CD4-positive, alpha-beta T cell treated with Interleukin-2 at 100 ng/mL for 4 hours (primary cell): Measurements from ENCODE around the gene IMMP2L.

ENCODE experiments used
- DNase-seq: peaks from one replicate; pipeline ENCODE4 v3.0.0-alpha.2; 2020; ENCODE audit warnings: low spot score

Gene IMMP2L

DNA sequence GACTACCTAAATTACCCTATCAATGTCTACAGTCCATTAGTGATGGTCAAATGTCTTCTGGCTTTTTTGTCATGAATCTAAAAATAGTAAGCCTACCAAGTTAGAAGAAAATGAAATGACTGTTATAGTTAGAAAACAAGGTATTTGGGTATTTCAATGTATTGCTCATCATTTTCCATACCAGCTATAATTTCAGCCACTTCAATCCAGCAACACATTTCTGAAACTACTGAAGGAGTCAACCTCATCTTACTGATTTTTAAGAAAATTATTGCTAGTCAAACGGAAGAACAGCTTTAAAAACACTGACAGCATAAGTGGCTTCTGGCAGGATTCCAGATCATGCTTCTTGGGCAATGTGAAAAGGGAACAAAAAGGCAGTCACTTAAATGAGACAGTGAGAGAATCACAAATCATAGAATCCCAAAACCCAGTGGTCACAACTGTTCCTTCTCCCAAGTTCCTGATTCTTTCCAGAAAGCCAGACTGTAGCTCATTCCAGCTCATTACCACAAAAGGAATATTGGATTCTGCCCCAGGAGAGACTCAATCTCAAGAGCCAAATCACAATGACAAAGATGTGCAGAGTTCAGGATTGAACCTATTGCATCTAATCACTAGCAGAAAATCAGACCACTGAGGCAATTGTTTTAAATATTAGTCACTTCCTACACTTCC lies 532.6 kb downstream of the IMMP2L start:
- DNase-seq: peak; percentile 27

DNA sequence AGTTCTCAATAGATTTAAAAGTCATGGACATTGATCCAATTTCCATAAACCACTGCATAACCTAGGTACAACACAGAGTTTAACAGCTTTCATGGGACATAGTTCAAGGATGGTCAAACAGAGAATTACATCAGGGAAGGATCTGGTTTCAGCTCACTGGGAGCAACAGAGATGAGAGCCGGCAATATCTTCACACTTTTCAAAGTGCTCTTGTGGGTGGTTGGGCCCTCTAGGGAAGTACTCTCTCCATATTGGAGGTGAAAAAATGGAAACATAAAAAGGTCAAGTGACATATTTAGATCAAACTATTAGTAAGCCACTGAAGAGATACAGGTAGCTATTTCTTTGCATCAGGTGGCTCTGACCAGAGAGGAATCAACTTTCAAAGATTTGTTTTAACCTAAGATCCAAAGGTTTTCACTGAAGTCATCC lies 533.1 kb downstream of the IMMP2L start:
- no peak for DNase-seq

DNA sequence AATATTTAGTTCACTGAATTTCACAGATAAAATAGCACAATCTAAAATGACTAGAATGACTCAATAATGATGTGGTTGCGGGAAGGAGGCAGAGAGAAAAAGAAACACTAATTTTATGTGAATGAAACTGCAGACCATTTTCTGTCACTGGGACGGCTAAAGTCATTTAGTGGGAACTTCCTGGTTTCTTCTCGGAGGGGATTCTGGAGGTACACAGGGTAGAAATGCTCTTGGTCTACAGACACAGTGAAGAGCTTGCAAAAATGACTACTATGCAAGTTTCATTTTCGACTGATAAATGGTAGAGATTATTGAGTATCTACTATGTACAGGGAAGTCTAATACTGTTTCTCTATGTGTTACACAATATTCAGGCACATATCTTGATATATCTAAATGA lies 534.9 kb downstream of the IMMP2L start:
- no peak for DNase-seq

DNA sequence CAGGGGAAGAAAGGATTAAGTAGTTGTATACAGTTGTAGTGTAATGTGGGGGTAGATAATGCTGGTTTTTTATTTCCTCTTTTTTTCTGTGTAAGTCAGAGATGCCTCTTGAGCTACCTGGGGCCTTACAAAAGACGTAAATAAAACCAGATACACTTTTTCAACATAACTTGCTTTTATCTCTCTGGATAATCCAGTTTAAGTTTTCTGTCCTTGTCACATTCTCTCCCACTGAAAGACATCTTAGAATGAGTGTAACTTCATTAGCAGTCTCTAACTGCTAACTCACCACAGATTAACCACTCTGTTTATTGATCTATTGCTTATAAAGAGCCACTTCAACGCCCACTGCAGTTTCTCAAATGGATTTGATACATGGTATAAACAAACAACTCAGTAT lies 535.5 kb downstream of the IMMP2L start:
- DNase-seq: no peak

DNA sequence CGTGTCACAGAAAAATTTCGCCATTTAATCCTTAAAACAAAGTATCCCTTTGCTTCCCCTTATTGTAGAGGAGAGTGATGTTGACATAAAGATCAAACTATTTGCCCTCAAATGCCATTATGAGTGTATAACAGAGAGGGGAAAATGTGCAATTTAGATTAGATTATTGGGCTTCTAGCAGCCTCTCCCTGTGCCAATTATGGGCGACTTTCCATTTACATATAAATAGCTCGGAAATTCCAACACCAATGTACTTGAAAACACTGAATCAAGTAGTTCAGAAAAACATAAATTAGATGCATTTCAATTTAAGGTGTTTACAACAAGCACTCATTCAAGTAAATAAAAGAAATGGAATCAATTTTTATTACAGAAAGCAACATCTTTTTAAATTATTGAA lies 535.9 kb downstream of the IMMP2L start:
- no peak for DNase-seq

DNA sequence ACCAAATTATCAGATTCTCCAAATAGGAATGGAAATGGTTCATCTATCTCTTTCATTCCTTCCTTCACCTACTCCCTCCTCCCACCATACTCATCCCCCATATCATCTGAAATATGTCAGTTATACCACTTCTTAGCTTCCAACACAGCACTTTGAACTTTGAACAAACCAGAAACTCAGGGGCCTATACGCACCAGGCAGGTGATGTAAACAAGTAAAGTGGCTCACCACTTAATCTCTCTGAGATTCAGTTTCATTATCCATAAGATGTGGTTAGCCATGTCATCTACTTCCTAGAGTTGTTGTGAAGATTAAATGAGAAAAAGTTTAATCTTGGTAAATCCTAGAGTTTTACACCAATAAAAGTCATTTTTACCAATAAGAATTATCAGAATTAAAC lies 537.3 kb downstream of the IMMP2L start:
- DNase-seq: peak; percentile 34

DNA sequence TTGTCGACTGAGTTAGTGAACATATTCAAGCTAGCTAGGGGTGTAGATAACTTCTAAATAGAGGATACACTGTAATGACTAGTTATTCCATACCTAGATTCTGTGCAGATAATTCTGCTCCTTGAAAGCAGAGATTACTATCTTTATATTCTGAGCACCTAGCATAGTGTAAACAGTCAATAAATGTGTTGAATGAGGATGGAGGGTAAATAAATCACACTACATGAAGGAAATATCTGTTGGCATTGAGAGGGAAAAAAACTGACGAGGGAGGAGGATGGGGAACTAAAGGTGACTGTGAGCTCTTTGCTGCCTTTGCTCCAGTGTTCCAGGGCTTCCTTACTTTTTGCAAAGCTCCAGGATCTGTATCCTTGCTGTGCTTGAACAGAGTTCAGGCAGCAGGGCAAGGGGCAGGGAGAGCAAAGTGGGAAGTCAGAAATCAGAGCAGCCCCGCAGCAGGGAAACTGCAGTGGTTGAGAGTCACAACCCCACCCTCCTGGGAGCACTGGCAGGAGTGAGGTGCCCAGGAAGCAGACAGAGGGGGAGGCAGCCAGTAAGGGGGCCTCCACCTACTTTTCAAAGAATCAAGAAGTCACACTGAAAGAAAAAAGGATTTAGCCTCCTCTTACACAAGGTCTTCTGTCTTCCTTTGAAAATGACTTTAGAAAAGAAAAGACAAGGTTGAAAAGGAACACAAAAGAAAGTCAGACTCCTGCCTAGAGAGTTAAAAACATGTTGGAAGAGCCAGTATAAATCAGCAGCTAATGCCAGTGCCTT lies 543.1 kb downstream of the IMMP2L start:
- no peak for DNase-seq

DNA sequence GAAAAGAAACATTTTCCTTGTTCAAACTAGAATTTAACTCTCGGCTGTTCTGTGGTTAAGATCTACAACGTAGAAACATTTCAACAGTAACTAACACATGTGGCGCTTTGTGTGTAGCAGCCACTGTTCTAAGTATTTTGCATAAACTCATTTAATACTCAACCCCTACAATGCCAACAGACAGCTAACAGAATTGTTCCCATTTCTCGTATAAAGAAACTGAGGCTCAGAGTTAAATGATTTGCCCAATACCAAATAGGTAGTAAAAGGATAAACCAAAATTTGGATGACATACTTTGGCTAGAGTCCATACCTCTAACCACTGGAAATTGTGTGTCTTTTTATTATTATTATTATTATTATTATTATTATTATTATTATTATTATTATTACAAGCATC lies 543.8 kb downstream of the IMMP2L start:
- no peak for DNase-seq

DNA sequence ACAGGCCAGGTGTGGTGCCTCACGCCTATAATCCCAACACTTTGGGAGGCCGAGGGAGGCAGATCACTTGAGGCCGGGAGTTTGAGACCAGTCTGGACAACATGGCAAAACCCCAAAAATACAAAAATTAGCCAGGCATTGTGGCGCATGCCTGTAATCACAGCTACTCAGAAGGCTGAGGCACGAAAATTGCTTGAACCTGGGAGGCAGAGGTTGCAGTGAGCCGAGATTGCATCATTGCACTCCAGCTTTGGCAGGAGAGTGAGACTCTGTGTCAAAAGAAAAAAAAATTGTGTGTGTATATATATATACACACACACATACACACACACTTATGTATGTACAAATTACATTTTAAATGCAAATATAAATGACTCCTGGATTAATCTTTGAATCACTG lies 548.2 kb downstream of the IMMP2L start:
- DNase-seq: no peak

DNA sequence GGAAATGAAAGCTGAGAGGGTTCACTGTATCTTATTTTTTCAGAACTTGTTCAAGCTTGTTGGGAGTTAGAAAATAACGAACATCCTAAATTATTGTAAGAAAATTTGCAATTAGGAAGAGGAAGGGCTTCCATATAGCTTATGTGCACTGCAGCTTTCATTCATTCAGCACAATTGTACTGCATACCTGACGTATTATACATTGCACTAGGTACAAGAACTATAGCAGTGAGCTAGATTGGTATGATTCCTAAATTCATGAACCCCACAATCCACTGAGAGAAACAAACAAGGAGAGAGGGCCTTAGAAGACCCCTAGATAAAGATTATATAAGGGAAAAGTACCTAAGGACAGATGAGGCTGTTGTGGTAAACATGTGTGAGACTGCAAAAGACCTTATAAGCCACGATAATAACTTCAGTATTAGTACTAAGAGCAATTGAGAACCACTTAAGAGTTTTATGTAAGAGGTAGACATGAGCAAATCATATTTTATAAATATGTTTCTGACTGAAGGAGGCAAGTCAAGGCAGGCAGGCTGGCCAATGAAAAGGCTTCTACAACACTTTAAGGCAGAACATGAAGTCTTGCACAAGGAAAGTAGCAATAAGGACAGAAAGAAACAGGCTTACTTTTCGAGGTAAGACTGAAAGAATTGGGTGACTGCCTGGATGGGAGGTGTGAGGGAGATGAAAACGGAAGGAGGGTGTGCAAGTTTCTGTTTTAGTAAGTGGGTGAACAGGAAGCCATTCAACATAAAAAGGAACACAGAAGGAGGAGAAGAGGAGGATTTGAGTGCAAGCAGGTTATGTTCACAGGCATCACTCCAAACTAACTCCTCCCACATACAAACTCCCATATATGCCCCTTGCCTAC lies 549.3 kb downstream of the IMMP2L start:
- DNase-seq: peak; percentile 26

DNA sequence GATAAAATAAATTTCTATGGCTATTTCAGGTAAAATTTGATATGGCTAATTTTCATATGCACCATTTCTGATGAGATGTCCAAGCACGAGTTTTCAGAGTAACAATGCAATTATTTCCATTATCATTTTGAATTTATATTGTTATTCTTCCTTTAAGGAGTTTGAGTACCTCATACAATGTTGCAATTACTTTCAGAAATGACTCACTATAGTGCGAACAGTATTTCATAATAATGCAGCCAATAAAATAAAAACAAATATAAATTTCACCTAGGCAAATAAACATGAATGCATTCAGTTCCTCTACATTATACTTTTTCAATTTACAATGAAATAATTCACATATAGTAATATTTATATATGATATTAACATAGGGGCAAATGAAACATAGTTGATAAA lies 550.1 kb downstream of the IMMP2L start:
- DNase-seq: no peak

DNA sequence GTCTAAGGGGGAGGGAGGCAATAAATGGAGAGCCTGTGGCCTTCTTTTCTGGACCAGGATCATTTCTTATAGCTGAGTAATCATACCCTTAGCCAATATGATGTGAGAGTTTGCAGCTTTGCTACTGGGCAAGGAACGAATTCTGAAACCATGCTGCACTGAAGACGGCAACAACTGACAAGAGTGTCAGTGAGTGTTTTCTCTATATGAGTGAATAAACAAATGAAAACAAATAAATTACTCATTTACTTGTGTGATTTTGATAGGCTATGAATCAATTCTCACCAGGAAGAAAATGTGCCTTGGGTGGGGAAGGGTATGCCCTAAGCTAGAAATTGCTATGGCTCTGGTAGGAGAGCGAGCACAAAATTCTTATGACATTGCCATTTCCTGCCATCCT lies 550.8 kb downstream of the IMMP2L start:
- DNase-seq: no peak

DNA sequence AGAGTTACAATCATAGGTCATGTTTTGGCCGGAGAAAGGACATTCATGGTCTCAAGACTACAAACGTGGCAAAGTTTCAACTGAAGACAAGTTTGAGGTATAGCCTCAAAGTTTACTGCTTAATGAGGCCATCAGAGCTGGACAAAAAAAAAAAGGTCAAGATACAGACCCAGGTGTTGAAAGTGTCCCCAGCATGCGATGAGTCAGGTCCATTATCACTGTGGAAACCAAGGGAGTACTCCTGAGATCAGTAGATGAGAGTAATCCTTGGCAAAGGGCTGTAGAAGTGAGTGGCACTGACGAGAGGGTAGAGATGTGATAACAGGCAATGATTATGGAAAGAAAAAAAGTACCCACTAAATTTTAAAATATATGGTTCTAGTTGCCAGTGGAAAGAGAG lies 551.5 kb downstream of the IMMP2L start:
- no peak for DNase-seq

DNA sequence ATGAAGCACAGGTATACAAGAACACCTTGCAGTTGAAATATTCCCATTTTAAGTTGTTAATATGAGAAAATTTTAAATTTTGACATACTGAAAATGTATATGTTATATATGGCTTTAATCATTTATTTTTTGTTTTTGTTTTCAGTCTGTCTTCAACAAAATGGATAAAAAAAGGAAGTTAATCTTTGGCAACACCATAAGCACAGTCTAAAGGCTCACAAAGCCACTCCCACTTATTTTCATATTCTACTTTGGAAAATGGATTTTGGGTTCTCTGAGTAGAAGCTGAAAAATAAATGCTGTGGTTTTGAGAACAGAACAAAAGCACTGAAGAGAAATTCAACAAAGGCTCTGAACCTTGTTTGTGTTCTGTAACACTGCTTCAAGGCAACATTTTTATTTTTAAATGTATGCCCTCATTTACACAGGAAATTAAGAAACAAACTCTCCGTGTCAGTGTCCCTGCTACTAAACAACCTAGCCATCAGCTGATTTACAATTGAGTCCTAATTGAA lies 552.7 kb downstream of the IMMP2L start:
- DNase-seq: no peak

DNA sequence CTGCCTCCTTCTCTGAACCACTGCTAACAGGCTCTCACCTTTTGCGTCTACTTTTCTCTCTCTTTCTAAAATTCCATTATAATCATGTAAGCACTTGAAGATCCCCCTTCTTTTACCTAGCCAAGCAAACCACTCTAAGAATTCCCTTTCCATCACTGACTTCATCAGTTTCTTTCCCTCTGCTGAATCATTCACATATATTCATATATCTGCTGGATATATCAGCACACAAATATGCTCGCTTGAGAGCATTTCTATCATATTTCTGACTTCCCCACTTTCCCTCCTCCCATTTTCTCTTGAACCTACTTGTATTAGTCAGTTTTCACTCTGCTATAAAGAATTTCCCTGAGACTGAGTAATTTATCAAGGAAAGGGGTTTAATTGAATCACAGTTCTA lies 555.6 kb downstream of the IMMP2L start:
- DNase-seq: no peak

DNA sequence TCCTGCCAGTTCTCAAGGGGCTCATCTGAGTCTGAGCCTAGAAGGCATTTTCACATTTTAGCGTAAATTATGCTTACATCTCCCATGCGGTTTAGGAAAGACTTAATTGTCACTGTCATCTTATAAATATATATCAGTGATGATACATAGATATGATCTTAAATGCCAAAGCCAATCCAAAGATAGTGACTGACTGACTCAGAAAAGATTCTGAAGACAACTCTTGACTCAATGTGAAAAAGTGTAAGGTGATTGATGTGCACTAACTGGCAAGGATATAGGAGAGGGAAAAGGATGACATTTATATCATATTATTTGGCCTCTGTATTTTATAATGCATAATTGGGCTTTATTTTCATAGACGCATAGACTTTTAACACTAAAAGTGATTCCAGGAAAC lies 556.3 kb downstream of the IMMP2L start:
- DNase-seq: no peak

DNA sequence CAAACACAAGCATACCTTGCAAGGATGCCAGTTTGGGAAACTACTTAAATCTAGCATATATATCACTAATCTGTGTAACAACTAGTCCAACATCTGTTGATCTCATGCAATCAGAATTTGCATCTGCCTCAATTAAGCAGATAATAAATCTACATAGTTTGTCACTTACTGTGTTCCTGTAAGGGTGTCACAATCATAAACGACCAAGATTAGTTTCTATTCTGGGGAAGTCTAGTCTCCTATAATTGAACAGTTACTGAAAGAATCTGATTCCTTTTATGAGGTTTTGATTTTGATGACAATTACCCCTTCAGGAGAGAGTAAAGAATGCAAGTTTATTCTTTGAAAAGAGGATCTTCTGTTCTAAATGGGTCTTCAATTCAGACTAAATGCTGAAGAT lies 556.8 kb downstream of the IMMP2L start:
- no peak for DNase-seq

DNA sequence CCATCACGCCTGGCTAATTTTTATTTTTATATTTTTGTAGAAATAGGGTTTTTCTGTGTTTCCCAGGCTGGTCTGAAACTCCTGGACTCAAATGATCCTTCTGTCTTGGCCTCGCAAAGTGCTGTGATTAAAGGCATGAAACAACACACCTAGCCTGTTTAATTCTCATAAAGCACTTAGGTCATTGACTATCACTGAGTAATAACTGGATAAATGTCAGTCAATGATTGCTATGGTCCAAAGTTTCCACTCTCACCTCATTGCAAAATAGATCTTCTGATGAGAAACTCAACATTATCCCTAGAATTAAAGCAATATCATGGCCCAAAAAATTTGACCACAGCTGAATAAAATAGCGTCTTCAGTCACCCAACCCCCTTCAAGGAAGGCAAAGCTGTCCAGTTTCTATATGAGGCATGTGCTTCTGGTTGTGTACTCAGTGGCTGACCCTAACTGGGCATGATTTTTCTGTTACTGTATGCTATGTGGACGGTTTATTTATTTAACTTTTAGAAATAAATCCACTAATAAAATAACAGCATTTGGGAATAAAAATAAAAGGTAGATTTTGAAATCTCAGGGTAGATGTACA lies 557.9 kb downstream of the IMMP2L start:
- DNase-seq: no peak

DNA sequence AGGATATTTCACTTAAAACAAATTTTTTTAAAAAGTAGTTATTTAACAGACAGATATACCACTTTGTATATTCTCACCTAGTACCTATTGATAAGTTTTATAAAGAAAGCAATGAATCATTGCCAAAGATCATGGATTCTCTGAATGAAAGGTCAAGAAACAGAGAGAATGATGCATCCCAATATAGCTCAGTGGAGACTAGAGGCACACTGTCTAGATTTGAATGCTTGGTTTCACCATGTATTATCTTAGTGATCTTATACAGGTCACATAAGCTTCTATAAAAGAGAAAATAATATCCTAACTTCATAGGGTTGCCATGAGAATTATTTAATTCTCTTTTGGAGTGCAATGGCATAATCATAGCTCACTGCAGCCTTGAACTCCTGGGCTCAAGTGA lies 558.4 kb downstream of the IMMP2L start:
- no peak for DNase-seq

DNA sequence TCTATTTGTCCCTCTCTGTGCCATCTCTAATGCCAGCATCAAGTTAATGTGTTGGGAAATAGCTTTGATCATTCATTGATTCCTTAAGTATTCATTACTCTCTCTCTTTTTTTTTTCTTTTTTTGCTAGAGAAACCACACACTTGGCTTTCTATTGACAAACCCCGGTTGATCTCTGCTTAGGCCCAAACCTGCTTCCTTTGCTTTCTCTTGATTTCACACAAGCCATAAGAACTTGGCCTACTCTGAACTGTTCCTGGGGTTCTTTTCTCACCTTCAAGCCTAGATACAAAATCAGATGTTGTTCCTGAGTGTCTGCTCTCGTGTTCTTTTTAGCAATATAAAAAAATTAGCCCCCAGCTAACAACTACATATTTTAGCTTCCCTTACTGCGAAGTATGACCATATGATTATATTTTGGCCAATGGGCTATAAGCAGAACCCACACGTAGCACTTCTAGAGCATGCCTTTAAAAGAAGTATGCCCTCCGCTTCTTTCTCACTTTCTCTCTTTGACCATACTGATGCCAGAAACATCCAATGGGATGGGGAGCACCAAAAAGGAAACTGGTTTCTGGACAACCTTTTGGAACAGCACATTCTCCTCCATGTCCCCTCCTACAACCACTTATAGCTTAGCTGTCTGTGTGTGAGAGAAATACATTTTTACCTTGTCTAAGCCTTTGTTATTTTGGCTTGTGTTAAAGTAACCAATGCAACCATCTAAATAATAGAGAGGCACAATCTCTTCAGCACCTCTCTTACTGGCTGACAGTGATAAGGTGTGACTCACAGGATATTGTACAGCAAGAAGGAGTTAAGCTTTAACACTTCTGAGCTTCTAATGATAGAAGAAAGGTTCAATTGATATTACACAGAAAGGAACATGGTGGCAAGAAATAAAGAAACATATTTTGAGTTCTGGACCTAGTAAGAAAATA lies 568.0 kb downstream of the IMMP2L start:
- peak; percentile 12 for DNase-seq

DNA sequence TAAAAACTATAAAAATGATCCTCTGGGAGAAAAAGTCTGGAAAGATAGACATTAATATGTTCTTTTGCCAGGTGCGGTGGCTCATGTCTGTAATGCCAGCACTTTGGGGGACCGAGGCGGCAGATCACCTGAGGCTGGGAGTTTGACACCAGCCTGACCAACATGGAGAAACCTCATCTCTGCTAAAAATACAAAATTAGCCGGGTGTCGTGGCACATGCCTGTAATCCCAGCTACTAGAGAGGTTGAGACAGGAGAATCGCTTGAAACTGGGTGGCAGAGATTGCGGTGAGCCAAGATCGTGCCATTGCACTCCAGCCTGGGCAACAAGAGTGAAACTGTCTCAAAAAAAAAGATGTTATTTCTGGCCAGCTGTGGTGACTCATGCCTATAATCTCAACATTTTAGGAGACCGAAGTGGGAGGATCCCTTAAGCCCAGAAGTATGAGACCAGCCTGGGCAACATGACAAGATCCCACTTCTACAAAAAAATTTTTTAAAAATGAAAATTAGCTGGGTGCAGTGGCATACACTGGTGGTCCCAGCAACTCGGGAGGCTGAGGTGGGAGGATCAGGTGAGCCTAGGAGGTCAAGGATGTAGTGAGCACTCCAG lies 573.3 kb downstream of the IMMP2L start:
- DNase-seq: no peak
